22Rv1 (cell line): ENCODE measurements around the gene SWAP70.

Source experiments
- ZFX ChIP-seq: fragments of 450-650 bp; IDR thresholded peaks from 2 replicates; pipeline ENCODE4 v1.6.1; 2017; ENCODE audit warnings: antibody characterized with exemption, borderline replicate concordance
- TF ChIP-seq, protein P1 (sequence below): fragments of 450-650 bp; IDR thresholded peaks from 2 replicates; pipeline ENCODE4 v1.5.1; 2017; ENCODE audit warnings: mild to moderate bottlenecking

DNA sequence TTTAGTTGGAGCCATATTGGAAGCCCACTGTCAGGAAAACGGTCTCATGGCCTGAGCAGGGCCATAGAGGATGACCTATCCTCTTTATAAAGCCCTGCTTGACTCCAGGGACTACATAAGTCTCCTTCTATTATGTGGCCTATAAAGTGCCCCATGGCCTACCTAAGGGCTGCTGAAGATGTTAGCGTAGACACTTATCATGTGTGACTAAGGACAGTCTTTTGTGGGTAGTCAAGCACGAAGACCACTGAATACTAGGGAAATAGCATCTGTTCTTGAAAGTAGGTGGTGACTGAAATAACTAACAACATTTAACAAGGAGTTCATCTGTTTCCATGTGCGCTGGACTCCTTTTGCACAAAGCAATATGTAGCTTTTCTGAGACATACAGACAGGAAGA lies 117.1 kb downstream of the SWAP70 start:
- TF ChIP-seq, protein P1, sequence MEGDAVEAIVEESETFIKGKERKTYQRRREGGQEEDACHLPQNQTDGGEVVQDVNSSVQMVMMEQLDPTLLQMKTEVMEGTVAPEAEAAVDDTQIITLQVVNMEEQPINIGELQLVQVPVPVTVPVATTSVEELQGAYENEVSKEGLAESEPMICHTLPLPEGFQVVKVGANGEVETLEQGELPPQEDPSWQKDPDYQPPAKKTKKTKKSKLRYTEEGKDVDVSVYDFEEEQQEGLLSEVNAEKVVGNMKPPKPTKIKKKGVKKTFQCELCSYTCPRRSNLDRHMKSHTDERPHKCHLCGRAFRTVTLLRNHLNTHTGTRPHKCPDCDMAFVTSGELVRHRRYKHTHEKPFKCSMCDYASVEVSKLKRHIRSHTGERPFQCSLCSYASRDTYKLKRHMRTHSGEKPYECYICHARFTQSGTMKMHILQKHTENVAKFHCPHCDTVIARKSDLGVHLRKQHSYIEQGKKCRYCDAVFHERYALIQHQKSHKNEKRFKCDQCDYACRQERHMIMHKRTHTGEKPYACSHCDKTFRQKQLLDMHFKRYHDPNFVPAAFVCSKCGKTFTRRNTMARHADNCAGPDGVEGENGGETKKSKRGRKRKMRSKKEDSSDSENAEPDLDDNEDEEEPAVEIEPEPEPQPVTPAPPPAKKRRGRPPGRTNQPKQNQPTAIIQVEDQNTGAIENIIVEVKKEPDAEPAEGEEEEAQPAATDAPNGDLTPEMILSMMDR, result no peak
- TF ChIP-seq ZFX, result no peak
